Activated T-cell treated with anti-CD3 and anti-CD28 coated beads, Interleukin-2, amount 50 U/mL, for 72 hours (primary cell): ENCODE results near the gene CAB39L. TPM values are rescaled to one million over a fixed set of nuclear protein-coding genes. Genes with fewer than 3 reads are reported as not detected.

ENCODE experiments used
- ATAC-seq, 2 donors: fragments of 150-1000 bp; cut with Tn5 transposase; replicated peaks in 1 of 2; 2 replicates each; pipeline ENCODE4 v1.10.0; 2021; ENCODE audit warnings: moderate library complexity in 2 of 2, mild to moderate bottlenecking in 1 of 2
- DNase-seq, 2 donors: peaks; one replicate each; pipeline ENCODE4 v3.0.0; 2021 to 2022; ENCODE audit warnings: mixed read lengths in 1 of 2
- H3K27ac Mint-ChIP-seq: one replicate; pipeline ENCODE4 v1.8.0; 2022; ENCODE audit warnings: mild to moderate bottlenecking, moderate library complexity, mixed read lengths
- H3K27me3 Mint-ChIP-seq: one replicate; pipeline ENCODE4 v1.8.0; 2022; ENCODE audit warnings: low read depth, mixed read lengths
- H3K36me3 Mint-ChIP-seq, 2 donors: one replicate each; pipeline ENCODE4 v1.8.0; 2022; ENCODE audit warnings: mixed read lengths in 2 of 2, mild to moderate bottlenecking in 1 of 2; ENCODE audit not compliant: insufficient read depth in 2 of 2
- H3K4me1 Mint-ChIP-seq: one replicate; pipeline ENCODE4 v1.8.0; 2022; ENCODE audit warnings: low read depth, mixed read lengths
- H3K4me3 Mint-ChIP-seq, 2 donors: one replicate each; pipeline ENCODE4 v1.8.0; 2022; ENCODE audit warnings: mild to moderate bottlenecking in 2 of 2, mixed read lengths in 2 of 2, moderate library complexity in 2 of 2
- H3K9me3 Mint-ChIP-seq, 2 donors: one replicate each; pipeline ENCODE4 v1.8.0; 2022; ENCODE audit warnings: mixed read lengths in 2 of 2
- total RNA-seq, 2 donors: library from RNA; stranded (reverse); gene quantifications; one replicate each; pipeline ENCODE4 v1.2.3, GENCODE V29; 2022

CAB39L gene
- total RNA-seq, 2 donors from 2014 or later, result 4.4 to 10.0 TPM

DNA sequence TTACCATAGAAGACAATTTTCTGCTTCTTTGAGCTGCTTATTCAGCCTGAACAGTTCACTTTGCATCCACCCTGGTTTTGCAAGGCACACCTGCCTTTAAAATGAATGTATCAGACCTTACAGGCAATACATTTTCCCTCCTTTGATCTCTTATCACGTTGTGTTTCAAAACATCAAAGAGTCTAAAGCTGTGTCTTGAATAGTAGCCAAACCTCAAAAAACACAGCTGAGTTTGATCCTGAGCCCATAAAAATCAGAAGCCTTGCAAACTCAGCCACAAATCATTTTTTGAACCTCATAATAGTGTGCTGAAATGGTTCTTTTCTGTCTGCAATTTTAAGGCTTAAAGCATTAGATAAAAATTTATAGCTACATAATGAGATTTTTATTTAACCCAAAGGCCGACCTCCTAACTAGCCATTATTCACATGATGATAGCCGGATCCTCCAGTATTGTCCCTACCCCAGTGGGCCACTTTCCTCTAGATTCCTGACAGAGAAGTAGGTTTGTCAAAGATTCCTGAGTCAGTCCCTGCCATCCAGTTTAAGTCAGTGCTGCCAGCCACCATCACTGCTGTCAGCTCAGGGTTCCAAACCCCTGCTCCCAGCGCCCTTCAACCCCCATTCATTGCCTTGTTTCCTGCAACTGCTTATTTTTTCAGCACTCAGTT is 71.8 kb downstream of the CAB39L start:
- no peak for ATAC-seq
- H3K36me3 Mint-ChIP-seq, result no peaks in the 10 kb centered on the region
- peaks cover 12% of the 10 kb centered on the region for H3K27me3 Mint-ChIP-seq
- H3K9me3 Mint-ChIP-seq, result no peaks in the 10 kb centered on the region
- no peak for DNase-seq
- no peak overlapping the region for H3K27ac Mint-ChIP-seq
- no peak overlapping the region for H3K4me3 Mint-ChIP-seq
- H3K4me1 Mint-ChIP-seq, result peaks cover 26% of the 10 kb centered on the region

DNA sequence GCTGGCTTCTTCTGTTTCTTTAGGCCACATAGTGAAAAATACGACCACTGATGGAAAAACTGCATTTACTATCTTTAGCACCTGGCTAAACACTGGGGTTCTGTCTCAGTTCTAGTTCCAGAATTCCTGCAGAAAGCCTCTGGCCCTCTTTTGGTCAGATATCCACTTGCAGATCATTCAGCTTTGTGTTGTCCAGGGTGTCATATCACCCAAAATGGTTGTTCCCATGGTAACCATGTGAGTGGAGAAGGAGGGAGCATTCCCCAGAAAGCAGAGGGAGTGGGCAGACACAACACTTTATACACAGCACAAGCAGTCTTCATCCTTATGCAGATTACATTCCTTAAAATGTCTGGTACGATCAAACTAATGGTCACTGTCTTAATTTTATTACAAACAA is 73.5 kb downstream of the CAB39L start:
- Mint-ChIP-seq H3K27ac (no peak overlapping the region), H3K4me3 (no peak overlapping the region)

GRCh38 chr13:49369866-49370265 is 74.0 kb downstream of the CAB39L start:
- Mint-ChIP-seq H3K9me3 (no peaks in the 10 kb centered on the region), H3K36me3 (no peaks in the 10 kb centered on the region), H3K4me3 (no peak overlapping the region), H3K27me3 (peaks cover 5% of the 10 kb centered on the region), H3K4me1 (peaks cover 26% of the 10 kb centered on the region), H3K27ac (no peak overlapping the region)
- DNase-seq (no peak), ATAC-seq (no peak)

More for the DNA sequence above, 73.5 kb downstream of the CAB39L start:
- Mint-ChIP-seq H3K27me3 (peaks cover 10% of the 10 kb centered on the region), H3K4me1 (peaks cover 26% of the 10 kb centered on the region), H3K36me3 (no peaks in the 10 kb centered on the region), H3K9me3 (no peaks in the 10 kb centered on the region)
- ATAC-seq (no peak), DNase-seq (no peak)

DNA sequence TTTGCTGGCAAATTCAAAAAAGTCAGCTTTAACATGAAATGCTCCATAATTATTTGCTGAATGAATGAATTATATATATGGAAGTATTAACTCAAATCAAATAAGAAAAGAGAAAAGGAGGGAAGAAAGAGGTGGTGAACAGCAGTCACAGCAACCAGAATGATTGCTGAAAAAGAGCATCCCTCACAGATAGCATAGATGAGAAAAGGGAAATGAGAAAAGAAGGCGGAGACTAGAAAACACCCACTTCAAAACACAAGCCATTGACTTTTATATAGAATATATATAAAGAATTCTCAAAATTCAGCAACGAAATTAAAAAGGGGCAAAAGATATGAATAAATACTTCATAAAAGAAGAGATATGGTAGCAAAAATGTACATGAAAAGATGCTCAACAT is 75.2 kb downstream of the CAB39L start:
- H3K27me3 Mint-ChIP-seq, result no peaks in the 10 kb centered on the region
- no peak for DNase-seq
- peaks cover 21% of the 10 kb centered on the region for H3K4me1 Mint-ChIP-seq
- H3K9me3 Mint-ChIP-seq, result peaks cover 5 to 6% of the 10 kb centered on the region in 2 donors
- peaks cover 4 to 5% of the 10 kb centered on the region in 2 donors for H3K36me3 Mint-ChIP-seq
- no peak for ATAC-seq
- no peak overlapping the region for H3K27ac Mint-ChIP-seq
- H3K4me3 Mint-ChIP-seq, result no peak overlapping the region

- Mint-ChIP-seq H3K27me3 (no peaks in the 10 kb centered on the region), H3K9me3 (peaks cover 5 to 8% of the 10 kb centered on the region in 2 donors), H3K4me1 (peaks cover 17% of the 10 kb centered on the region), H3K36me3 (peaks cover 6 to 8% of the 10 kb centered on the region in 2 donors), H3K4me3 (no peak overlapping the region), H3K27ac (no peak overlapping the region)
- ATAC-seq, result no peak
- DNase-seq, result no peak
Observed at GRCh38 chr13:49367640-49368422, 76.0 kb downstream of the CAB39L start.

DNA sequence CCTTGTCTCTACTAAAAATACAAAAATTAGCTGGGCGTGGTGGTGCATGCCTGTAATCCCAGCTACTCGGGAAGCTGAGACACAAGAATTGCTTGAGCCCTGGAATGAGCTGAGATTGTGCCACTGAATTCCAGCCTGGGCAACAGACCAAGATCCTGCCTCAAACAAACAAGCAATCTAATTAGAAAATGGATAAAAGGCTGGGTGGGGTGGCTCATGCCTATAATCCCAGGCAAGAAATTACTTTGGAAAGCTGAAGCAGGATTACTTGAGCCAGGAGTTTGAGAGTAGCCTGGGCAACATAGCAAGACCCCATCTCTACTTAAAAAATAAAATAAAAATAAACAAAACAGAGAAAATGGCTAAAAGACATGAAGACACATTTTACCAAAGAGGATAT is 77.0 kb downstream of the CAB39L start:
- Mint-ChIP-seq H3K27me3 (no peaks in the 10 kb centered on the region), H3K9me3 (peaks cover 5 to 8% of the 10 kb centered on the region in 2 donors), H3K27ac (no peak overlapping the region), H3K36me3 (peaks cover 6 to 8% of the 10 kb centered on the region in 2 donors), H3K4me1 (peaks cover 7% of the 10 kb centered on the region), H3K4me3 (no peak overlapping the region)
- no peak for ATAC-seq
- DNase-seq, result no peak

- DNase-seq (no peak), ATAC-seq (no peak)
- Mint-ChIP-seq H3K27ac (no peak overlapping the region), H3K9me3 (peaks cover 0 to 2% of the 10 kb centered on the region in 2 donors), H3K4me1 (no peaks in the 10 kb centered on the region), H3K36me3 (no peaks in the 10 kb centered on the region), H3K27me3 (no peaks in the 10 kb centered on the region), H3K4me3 (no peak overlapping the region)
Observed at GRCh38 chr13:49357694-49358093, 86.2 kb downstream of the CAB39L start.

- Mint-ChIP-seq H3K4me1 (peaks cover 7% of the 10 kb centered on the region), H3K27ac (no peak overlapping the region), H3K36me3 (no peaks in the 10 kb centered on the region), H3K27me3 (no peaks in the 10 kb centered on the region), H3K9me3 (peaks cover 0 to 2% of the 10 kb centered on the region in 2 donors), H3K4me3 (no peak overlapping the region)
- ATAC-seq, result no peak
- no peak for DNase-seq
Observed at GRCh38 chr13:49356223-49356622, 87.6 kb downstream of the CAB39L start.

DNA sequence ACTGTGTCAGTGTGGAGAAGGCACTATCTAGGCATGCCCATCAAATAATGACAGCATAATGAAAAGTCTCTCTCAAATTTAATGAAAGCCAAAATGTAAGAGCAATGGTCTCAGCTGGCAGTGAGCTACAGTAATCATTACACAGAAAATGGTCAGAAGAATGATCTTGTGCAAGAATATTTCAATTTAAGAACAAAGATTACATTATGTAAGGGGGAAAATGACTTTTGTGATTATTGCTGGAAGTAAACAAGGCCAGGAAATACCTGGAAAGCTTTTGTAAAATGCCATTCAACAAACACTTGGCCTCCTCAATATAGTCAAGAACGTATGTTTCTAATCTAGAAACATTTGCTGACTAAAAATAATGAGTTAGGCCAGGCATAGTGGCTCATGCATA is 89.1 kb downstream of the CAB39L start:
- DNase-seq (no peak), ATAC-seq (no peak)
- Mint-ChIP-seq H3K9me3 (peaks cover 0 to 2% of the 10 kb centered on the region in 2 donors), H3K4me1 (peaks cover 7% of the 10 kb centered on the region), H3K36me3 (no peaks in the 10 kb centered on the region), H3K27me3 (no peaks in the 10 kb centered on the region), H3K4me3 (no peak overlapping the region), H3K27ac (no peak overlapping the region)

DNA sequence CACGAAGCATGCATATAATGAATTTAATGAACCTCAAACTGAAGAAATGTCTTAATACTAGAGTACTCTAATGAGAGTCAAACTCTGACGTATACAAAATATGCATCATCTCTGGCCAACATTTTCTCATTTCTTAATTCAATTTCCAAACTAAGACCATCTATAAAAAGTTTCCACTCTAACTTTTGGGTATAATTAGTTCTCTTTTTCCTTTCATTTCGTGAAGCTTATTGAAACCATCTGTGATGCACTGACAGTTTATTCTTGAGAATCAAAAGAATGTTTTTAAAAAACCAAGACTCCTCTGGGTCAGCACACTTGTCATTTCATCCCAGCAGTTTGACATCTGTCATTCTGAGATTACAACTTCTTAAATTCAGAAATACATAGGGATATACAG is 90.0 kb downstream of the CAB39L start:
- ATAC-seq (no peak), DNase-seq (no peak)
- H3K9me3 Mint-ChIP-seq, result peaks cover 0 to 2% of the 10 kb centered on the region in 2 donors
- no peaks in the 10 kb centered on the region for H3K27me3 Mint-ChIP-seq
- no peak overlapping the region for H3K4me3 Mint-ChIP-seq
- H3K36me3 Mint-ChIP-seq, result no peaks in the 10 kb centered on the region
- no peak overlapping the region for H3K27ac Mint-ChIP-seq
- peaks cover 7% of the 10 kb centered on the region for H3K4me1 Mint-ChIP-seq

DNA sequence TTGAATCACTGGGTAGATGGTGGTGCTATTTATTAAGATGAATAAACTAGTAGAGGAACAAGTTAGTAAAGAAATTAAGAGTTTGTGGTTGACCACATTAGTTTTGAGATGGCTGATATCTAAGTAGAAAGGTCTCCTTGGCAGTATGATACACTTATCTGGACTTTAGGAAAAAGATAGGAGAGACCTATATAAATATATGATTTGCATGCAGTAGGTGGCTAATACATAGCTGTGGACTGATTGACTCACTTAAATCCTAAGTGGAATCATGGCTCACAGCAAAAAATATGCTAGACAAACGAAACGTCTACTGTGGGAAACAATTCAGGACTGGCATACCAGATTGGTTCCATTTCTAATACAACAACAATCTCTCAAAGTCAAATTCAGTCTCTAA is 92.0 kb downstream of the CAB39L start:
- DNase-seq (no peak), ATAC-seq (peak in 1 of 2 donors; percentile 11)
- H3K9me3 Mint-ChIP-seq, result peaks cover 0 to 2% of the 10 kb centered on the region in 2 donors
- H3K4me3 Mint-ChIP-seq, result no peak overlapping the region
- no peaks in the 10 kb centered on the region for H3K36me3 Mint-ChIP-seq
- H3K4me1 Mint-ChIP-seq, result peaks cover 7% of the 10 kb centered on the region
- H3K27ac Mint-ChIP-seq, result no peak overlapping the region
- H3K27me3 Mint-ChIP-seq, result no peaks in the 10 kb centered on the region

DNA sequence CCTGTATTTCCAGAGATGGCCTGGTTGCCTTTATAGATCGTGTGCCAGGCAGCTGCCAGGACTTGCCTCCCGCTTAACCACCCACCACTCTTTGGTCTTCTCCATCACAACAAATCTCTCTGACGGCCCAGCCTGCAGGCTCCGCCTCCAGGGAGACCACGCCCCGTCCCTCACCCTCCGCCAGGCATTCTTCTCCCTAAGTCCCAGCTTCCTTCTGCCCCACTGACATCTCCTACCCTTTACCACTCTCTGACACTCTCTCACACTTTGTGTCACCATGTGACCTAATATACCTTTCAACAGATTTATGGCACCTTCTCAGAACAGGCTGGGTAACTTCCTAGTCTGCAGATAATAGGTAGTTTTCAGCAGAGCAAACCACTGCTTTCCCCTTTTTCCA is 95.1 kb downstream of the CAB39L start:
- Mint-ChIP-seq H3K27me3 (no peaks in the 10 kb centered on the region), H3K9me3 (no peaks in the 10 kb centered on the region), H3K4me1 (peaks cover 9% of the 10 kb centered on the region), H3K27ac (no peak overlapping the region), H3K4me3 (no peak overlapping the region), H3K36me3 (no peaks in the 10 kb centered on the region)
- no peak for DNase-seq
- no peak for ATAC-seq

DNA sequence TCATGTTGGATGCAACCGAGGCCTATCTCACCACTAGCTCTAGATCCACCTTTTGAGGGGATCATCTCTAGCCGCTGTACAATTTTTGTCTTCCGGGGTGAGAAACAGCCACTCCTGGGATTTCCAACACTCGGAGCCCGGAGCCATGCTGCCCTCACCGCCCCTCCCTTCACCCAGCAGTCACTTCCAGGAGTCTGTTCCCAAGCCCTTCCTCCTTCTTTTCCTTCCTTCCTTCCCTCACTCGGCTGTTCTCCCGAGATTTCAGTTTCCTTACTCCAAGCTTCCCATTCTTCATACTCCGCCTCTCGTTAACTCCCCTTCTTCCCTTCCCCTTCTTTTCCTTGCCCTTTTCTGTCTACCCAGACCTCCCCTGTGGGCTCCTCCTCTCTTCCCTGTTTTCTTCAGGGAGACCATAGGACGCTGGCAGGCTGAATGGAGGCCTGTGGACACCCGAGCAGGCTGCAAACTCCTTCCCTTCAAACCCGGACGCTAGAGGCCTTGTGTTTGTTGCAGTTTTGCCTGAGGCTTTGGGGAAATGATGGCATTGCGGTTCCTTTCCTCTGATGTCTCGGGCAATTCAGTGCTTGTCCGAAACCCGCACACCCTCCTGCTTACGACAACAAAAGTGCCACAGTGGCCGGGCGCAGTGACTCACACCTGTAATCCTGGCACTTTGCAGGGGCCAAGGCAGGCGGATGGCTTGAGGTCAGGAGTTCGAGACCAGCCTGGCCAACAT is 96.0 kb downstream of the CAB39L start:
- Mint-ChIP-seq H3K36me3 (no peaks in the 10 kb centered on the region), H3K4me1 (peaks cover 16% of the 10 kb centered on the region), H3K9me3 (no peaks in the 10 kb centered on the region), H3K27ac (no peak overlapping the region), H3K4me3 (no peak overlapping the region), H3K27me3 (no peaks in the 10 kb centered on the region)
- DNase-seq, result no peak
- no peak for ATAC-seq
